OCI-LY3 (cell line): ENCODE measurements around the gene RIPK4.

Source experiments
- CTCF ChIP-seq: fragments of 200-600, 300-600 bp; sonication (generic); IDR thresholded peaks from 2 replicates; pipeline ENCODE4 v1.5.1; 2014; ENCODE audit warnings: antibody characterized with exemption, low read length, low read depth
- EZH2phosphoT487 ChIP-seq: fragments of 200-600 bp; shearing (Covaris generic); IDR thresholded peaks from 2 replicates; pipeline ENCODE4 v1.6.1; 2018; ENCODE audit warnings: antibody characterized with exemption, mixed run types, low read depth

DNA sequence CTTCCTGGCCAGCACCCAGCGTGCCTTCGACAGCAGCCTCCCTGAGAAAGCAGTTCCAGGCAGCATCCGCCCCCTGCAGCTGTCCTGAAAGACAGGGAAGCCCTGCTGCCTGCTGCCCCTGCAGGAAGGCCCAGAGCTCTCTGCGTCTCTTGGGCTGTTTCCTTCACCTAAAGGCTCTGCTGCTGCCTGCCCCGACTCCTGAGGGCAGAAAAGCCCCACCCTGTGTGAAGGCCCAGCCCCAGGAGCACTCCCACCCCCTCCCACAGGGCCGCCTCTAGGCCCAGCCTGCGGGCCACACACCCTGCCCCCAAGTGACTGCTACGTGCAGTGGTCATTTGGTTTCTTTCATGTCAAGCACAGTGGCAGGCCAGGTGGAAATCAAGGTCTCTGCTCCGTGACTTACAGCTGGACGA, 12.4 kb downstream of the RIPK4 start:
- TF ChIP-seq CTCF, result no peak
- TF ChIP-seq EZH2phosphoT487, result no peak
